Measurements from ENCODE around the gene ELK3. TPM values are rescaled to one million over a fixed set of nuclear protein-coding genes. Genes with fewer than 3 reads are reported as not detected.

ELK3 gene
- polyA plus RNA-seq, 1 experiment = 20.9 TPM

GRCh38 chr12:96186607-96187301 is 7.4 kb upstream of the ELK3 start:
- Histone ChIP-seq H3K4me3 (ENCODE audit: low read depth, low read length) (no peak overlapping the region), H3K36me3 (ENCODE audit: control insufficient read depth, insufficient read depth, low read length) (no peaks in the 10 kb centered on the region), H3K27me3 (ENCODE audit: control insufficient read depth, insufficient read depth, low read length) (peaks cover 2% of the 10 kb centered on the region; the same call in 1 of the 2 replicates)
- no peak for DNase-seq (ENCODE audit: low read depth)
- POLR2A ChIA-PET = no interaction called here
- no peak for TF ChIP-seq CTCF (IDR thresholded peaks at IDR 0.05; ENCODE audit: insufficient read depth, low read depth, low read length)
- CTCF ChIA-PET = no interaction called here

- no peak overlapping the region for H3K4me3 ChIP-seq (ENCODE audit: low read depth, low read length)
- DNase-seq (ENCODE audit: low read depth) = no peak
- peaks cover 2% of the 10 kb centered on the region; the same call in 1 of the 2 replicates for H3K27me3 ChIP-seq (ENCODE audit: control insufficient read depth, insufficient read depth, low read length)
- TF ChIP-seq CTCF (IDR thresholded peaks at IDR 0.05; ENCODE audit: insufficient read depth, low read depth, low read length) = no peak
- H3K36me3 ChIP-seq (ENCODE audit: control insufficient read depth, insufficient read depth, low read length) = no peaks in the 10 kb centered on the region
- ChIA-PET POLR2A (interaction anchor here (0.5 kb wide), 1 partner anchor 280 kb away, joined by 4 read pairs; no protein-coding TSS in a partner anchor), CTCF (no interaction called here)
These were observed 6.2 kb upstream of the ELK3 start for GRCh38 chr12:96187956-96188355.

- Histone ChIP-seq H3K27me3 (ENCODE audit: control insufficient read depth, insufficient read depth, low read length) (peaks cover 2% of the 10 kb centered on the region; the same call in 1 of the 2 replicates), H3K36me3 (ENCODE audit: control insufficient read depth, insufficient read depth, low read length) (no peaks in the 10 kb centered on the region), H3K4me3 (ENCODE audit: low read depth, low read length) (no peak overlapping the region)
- ChIA-PET CTCF (no interaction called here), POLR2A (no interaction called here)
- no peak for TF ChIP-seq CTCF (IDR thresholded peaks at IDR 0.05; ENCODE audit: insufficient read depth, low read depth, low read length)
- DNase-seq (ENCODE audit: low read depth) = no peak
These were observed 4.4 kb upstream of the ELK3 start for GRCh38 chr12:96189781-96190180.

GRCh38 chr12:96190413-96191108 is 3.6 kb upstream of the ELK3 start:
- CTCF ChIA-PET = no interaction called here
- Histone ChIP-seq H3K4me3 (ENCODE audit: low read depth, low read length) (no peak overlapping the region), H3K27me3 (ENCODE audit: control insufficient read depth, insufficient read depth, low read length) (peaks cover 2% of the 10 kb centered on the region; the same call in 1 of the 2 replicates), H3K36me3 (ENCODE audit: control insufficient read depth, insufficient read depth, low read length) (no peaks in the 10 kb centered on the region)
- no peak for DNase-seq (ENCODE audit: low read depth)
- no peak for TF ChIP-seq CTCF (IDR thresholded peaks at IDR 0.05; ENCODE audit: insufficient read depth, low read depth, low read length)
- POLR2A ChIA-PET = no interaction called here

GRCh38 chr12:96192926-96193573 is 1.1 kb upstream of the ELK3 start:
- H3K27me3 ChIP-seq (ENCODE audit: control insufficient read depth, insufficient read depth, low read length) = no peaks in the 10 kb centered on the region
- CTCF ChIA-PET = interaction anchor here (1.1 kb wide), 1 partner anchor 59 kb away, joined by 3 read pairs; no protein-coding TSS in a partner anchor
- H3K36me3 ChIP-seq (ENCODE audit: control insufficient read depth, insufficient read depth, low read length) = no peaks in the 10 kb centered on the region
- DNase-seq (ENCODE audit: low read depth) = no peak
- H3K4me3 ChIP-seq (ENCODE audit: low read depth, low read length) = no peak overlapping the region
- POLR2A ChIA-PET = no interaction called here
- TF ChIP-seq CTCF (IDR thresholded peaks at IDR 0.05; ENCODE audit: insufficient read depth, low read depth, low read length) = no peak

Data from BJ (cell line).